A549 (cell line): ENCODE results near the gene DERA.
"Not testable (repeated sequence)": the region's sequence is repeated elsewhere in the genome, so short reads cannot be mapped to it uniquely, and the experiment has no call there.

ENCODE experiments used
- MAZ ChIP-seq: fragments of 150-350 bp; IDR thresholded peaks from 2 replicates; pipeline ENCODE4 v1.6.1; 2014; ENCODE audit warnings: antibody characterized with exemption, low read depth, low read length, borderline replicate concordance
- POLR2A ChIP-seq: IDR thresholded peaks from 2 replicates; pipeline ENCODE4 v1.6.1; 2012; ENCODE audit warnings: mild to moderate bottlenecking, low read length
- RNF2 ChIP-seq: fragments of 200-600 bp; sonication (generic); IDR thresholded peaks from 2 replicates; pipeline ENCODE4 v1.6.1; 2016; ENCODE audit warnings: low read depth, mild to moderate bottlenecking, antibody characterized with exemption, moderate library complexity, borderline replicate concordance
- TF ChIP-seq, protein P1 (sequence below): fragments of >200 bp; sonication (Bioruptor Twin); formaldehyde crosslinking; IDR thresholded peaks from 3 replicates; pipeline ENCODE4 v1.5.1; 2016

DNA sequence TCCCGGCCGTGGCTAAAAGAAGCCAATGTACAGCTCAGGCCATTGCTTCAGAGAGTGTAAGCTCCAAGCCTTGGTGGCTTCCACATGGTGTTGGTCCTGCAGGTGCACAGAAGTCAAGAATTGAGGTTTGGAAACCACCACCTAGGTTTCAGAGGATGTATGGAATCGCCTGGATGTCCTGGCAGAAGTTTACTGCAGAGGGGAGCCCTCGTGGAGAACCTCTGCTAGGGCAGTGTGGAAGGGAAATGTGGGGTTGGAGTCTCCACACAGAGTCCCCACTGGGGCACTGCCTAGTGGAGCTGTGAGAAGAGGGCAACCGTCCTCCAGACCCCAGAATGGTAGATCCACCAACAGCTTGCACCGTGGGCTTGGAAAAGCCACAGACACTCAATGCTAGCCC is 103.3 kb downstream of the DERA start:
- TF ChIP-seq, protein P1, sequence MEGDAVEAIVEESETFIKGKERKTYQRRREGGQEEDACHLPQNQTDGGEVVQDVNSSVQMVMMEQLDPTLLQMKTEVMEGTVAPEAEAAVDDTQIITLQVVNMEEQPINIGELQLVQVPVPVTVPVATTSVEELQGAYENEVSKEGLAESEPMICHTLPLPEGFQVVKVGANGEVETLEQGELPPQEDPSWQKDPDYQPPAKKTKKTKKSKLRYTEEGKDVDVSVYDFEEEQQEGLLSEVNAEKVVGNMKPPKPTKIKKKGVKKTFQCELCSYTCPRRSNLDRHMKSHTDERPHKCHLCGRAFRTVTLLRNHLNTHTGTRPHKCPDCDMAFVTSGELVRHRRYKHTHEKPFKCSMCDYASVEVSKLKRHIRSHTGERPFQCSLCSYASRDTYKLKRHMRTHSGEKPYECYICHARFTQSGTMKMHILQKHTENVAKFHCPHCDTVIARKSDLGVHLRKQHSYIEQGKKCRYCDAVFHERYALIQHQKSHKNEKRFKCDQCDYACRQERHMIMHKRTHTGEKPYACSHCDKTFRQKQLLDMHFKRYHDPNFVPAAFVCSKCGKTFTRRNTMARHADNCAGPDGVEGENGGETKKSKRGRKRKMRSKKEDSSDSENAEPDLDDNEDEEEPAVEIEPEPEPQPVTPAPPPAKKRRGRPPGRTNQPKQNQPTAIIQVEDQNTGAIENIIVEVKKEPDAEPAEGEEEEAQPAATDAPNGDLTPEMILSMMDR = not testable (repeated sequence)
- TF ChIP-seq RNF2, POLR2A, MAZ: not testable (repeated sequence)
